PC-9 (cell line): ENCODE results near the gene KLC1. TPM values are rescaled to one million over a fixed set of nuclear protein-coding genes. Genes with fewer than 3 reads are reported as not detected.

Source experiments
- BruUV-seq: library from RNA; stranded (reverse); fragments of 400-500 nt; replicated peaks from 2 replicates; lab custom pipeline; 2021; lab: Mats Ljungman, UMichigan
- CTCF ChIA-PET: fragments of 300-600 bp; sonication (Branson Sonifier 250); formaldehyde crosslinking; loops from one replicate; lab custom pipeline; 2022; ENCODE audit warnings: antibody characterized with exemption; lab: Charles Lee
- POLR2A ChIA-PET: fragments of 300-600 bp; sonication (Branson Sonifier 250); formaldehyde crosslinking; loops from one replicate; lab custom pipeline; 2022; ENCODE audit warnings: antibody characterized with exemption; ENCODE audit not compliant: unreplicated experiment; lab: Charles Lee
- DNase-seq, 2 experiments: peaks; one replicate each; pipeline versions ENCODE4 v3.0.0 to v3.0.0-alpha.2; 2015 to 2022; ENCODE audit warnings: mixed read lengths in 1 of 2
- H2AFZ ChIP-seq: fragments of 200-600 bp; sonication (generic); 2 replicates; pipeline ENCODE4 v1.8.1; 2017; ENCODE audit warnings: antibody characterized with exemption
- H3F3A ChIP-seq: fragments of 200-600 bp; sonication (generic); 2 replicates; pipeline ENCODE4 v1.8.1; 2017; ENCODE audit warnings: antibody characterized with exemption, mild to moderate bottlenecking, low read depth; ENCODE audit not compliant: insufficient read depth
- H3K27ac ChIP-seq: fragments of 200-600 bp; sonication (generic); 2 replicates; pipeline ENCODE4 v1.6.1; 2016; ENCODE audit warnings: mixed run types
- H3K27me3 ChIP-seq: fragments of 200-600 bp; sonication (generic); 2 replicates; pipeline ENCODE4 v1.6.1; 2016; ENCODE audit warnings: low read depth, mixed run types; ENCODE audit not compliant: insufficient read depth
- H3K36me3 ChIP-seq: fragments of 200-600 bp; sonication (generic); 2 replicates; pipeline ENCODE4 v1.6.1; 2016; ENCODE audit warnings: low read depth, mixed run types
- H3K4me1 ChIP-seq: fragments of 200-600 bp; sonication (generic); replicated peaks from 2 replicates; pipeline ENCODE4 v1.6.1; 2016; ENCODE audit warnings: mixed run types; ENCODE audit not compliant: insufficient read depth
- H3K4me2 ChIP-seq: fragments of 200-600 bp; sonication (generic); 2 replicates; pipeline ENCODE4 v1.6.1; 2017; ENCODE audit warnings: mixed run types
- H3K4me3 ChIP-seq: fragments of 200-600 bp; sonication (generic); 2 replicates; pipeline ENCODE4 v1.6.1; 2016; ENCODE audit warnings: mixed run types
- H3K79me2 ChIP-seq: fragments of 200-600 bp; sonication (generic); 2 replicates; pipeline ENCODE4 v1.6.1; 2017; ENCODE audit warnings: low read depth, mixed run types
- H3K9me2 ChIP-seq: fragments of 200-600 bp; sonication (generic); 2 replicates; pipeline ENCODE4 v1.8.1; 2017; ENCODE audit warnings: mild to moderate bottlenecking; ENCODE audit not compliant: insufficient read depth
- H3K9me3 ChIP-seq: fragments of 200-600 bp; sonication (generic); 2 replicates; pipeline ENCODE4 v1.8.1; 2016; ENCODE audit warnings: low read depth; ENCODE audit not compliant: insufficient read depth
- H4K20me1 ChIP-seq: fragments of 200-600 bp; sonication (generic); 2 replicates; pipeline ENCODE4 v1.8.1; 2017; ENCODE audit not compliant: insufficient read depth
- CTCF ChIP-seq: fragments of 200-600 bp; sonication (generic); conservative IDR thresholded peaks from 2 replicates; pipeline ENCODE4 v1.6.1; 2017; ENCODE audit warnings: mixed run types, antibody characterized with exemption, mild to moderate bottlenecking, moderate library complexity
- EZH2 ChIP-seq: fragments of 200-600 bp; sonication (generic); IDR thresholded peaks from 2 replicates; pipeline ENCODE4 v1.8.0; 2017; ENCODE audit warnings: antibody characterized with exemption, low read depth
- intact Hi-C: fragments of 100-400 bp; cut with micrococcal nuclease; formaldehyde crosslinking; loops from one replicate; pipeline ENCODE4 v1.10.0; 2022; ENCODE audit not compliant: unreplicated experiment
- total RNA-seq: library from RNA; stranded (reverse); gene quantifications from 2 replicates; pipeline ENCODE4 v1.2.3, GENCODE V29; 2021

KLC1 gene
- total RNA-seq, 1 experiment from 2014 or later: 254 TPM

- POLR2A ChIA-PET: interaction anchor here (0.6 to 0.8 kb wide), 4 partner anchors 11 to 148 kb away, joined by 3 to 7 read pairs (median 4); no protein-coding TSS in a partner anchor
These were observed 103.2 kb downstream of the KLC1 start for GRCh38 chr14:103731916-103732867.

GRCh38 chr14:103732868-103733620 lies 104.0 kb downstream of the KLC1 start:
- Histone ChIP-seq H3K9me2 (no peaks in the 10 kb centered on the region), H3K36me3 (peaks cover 14% of the 10 kb centered on the region; the same call in 1 of the 2 replicates), H3K4me2 (no peak overlapping the region), H3K79me2 (no peaks in the 10 kb centered on the region), H3K27ac (no peak overlapping the region), H4K20me1 (peaks cover 15% of the 10 kb centered on the region), H3K9me3 (no peaks in the 10 kb centered on the region), H3F3A (peaks cover 23% of the 10 kb centered on the region; the same call in 1 of the 2 replicates), H3K4me1 (peaks cover 15% of the 10 kb centered on the region), H3K4me3 (no peak overlapping the region), H3K27me3 (no peaks in the 10 kb centered on the region), H2AFZ (no peak overlapping the region)
- ChIA-PET POLR2A (interaction anchor here (0.6 to 0.8 kb wide), 2 partner anchors 109 to 147 kb away, joined by 3 to 4 read pairs; no protein-coding TSS in a partner anchor), CTCF (interaction anchor here (0.6 to 0.7 kb wide), 3 partner anchors 42 to 1036 kb away, joined by 3 to 6 read pairs (median 4); no protein-coding TSS in a partner anchor)
- intact Hi-C loops: no loop called here
- no peak for DNase-seq
- BruUV-seq: no TSS peak
- TF ChIP-seq EZH2 (no peak), CTCF (no peak)

More at GRCh38 chr14:103731916-103732867, 103.2 kb downstream of the KLC1 start:
- intact Hi-C loops: no loop called here
- H3K4me2 ChIP-seq: no peak overlapping the region
- H4K20me1 ChIP-seq: peaks cover 15% of the 10 kb centered on the region
- H3K9me3 ChIP-seq: no peaks in the 10 kb centered on the region
- peaks cover 15% of the 10 kb centered on the region for H3K4me1 ChIP-seq
- H2AFZ ChIP-seq: no peak overlapping the region
- no peak overlapping the region for H3K4me3 ChIP-seq
- no peaks in the 10 kb centered on the region for H3K79me2 ChIP-seq
- TF ChIP-seq CTCF (no peak), EZH2 (no peak)
- H3K27ac ChIP-seq: no peak overlapping the region
- no peak for DNase-seq
- H3K9me2 ChIP-seq: no peaks in the 10 kb centered on the region
- H3K36me3 ChIP-seq: peaks cover 14% of the 10 kb centered on the region; the same call in 1 of the 2 replicates
- no peaks in the 10 kb centered on the region for H3K27me3 ChIP-seq
- no TSS peak for BruUV-seq
- CTCF ChIA-PET: interaction anchor here (0.7 kb wide), 1 partner anchor 1035 kb away, joined by 4 read pairs; no protein-coding TSS in a partner anchor
- H3F3A ChIP-seq: peaks cover 23% of the 10 kb centered on the region; the same call in 1 of the 2 replicates

- DNase-seq: peak in 1 of 2 experiments; percentile 69
- CTCF ChIA-PET: interaction anchor here (0.6 kb wide), 2 partner anchors 43 to 212 kb away, joined by 3 to 6 read pairs; no protein-coding TSS in a partner anchor
- Histone ChIP-seq H2AFZ (no peak overlapping the region), H3K9me3 (no peaks in the 10 kb centered on the region), H3K4me2 (no peak overlapping the region), H3K4me1 (peaks cover 15% of the 10 kb centered on the region), H3K27ac (no peak overlapping the region), H3K4me3 (no peak overlapping the region), H3K79me2 (no peaks in the 10 kb centered on the region), H4K20me1 (peaks cover 15% of the 10 kb centered on the region; the same call in 1 of the 2 replicates), H3F3A (peaks cover 23% of the 10 kb centered on the region; the same call in 1 of the 2 replicates), H3K9me2 (no peaks in the 10 kb centered on the region), H3K36me3 (peaks cover 14% of the 10 kb centered on the region; the same call in 1 of the 2 replicates), H3K27me3 (no peaks in the 10 kb centered on the region)
- no TSS peak for BruUV-seq
- intact Hi-C loops: no loop called here
- no peak for TF ChIP-seq CTCF
- no peak for TF ChIP-seq EZH2
- POLR2A ChIA-PET: no interaction called here
These were observed 104.6 kb downstream of the KLC1 start for GRCh38 chr14:103733651-103734050.
